Stimulated activated CD8-positive, alpha-beta memory T cell treated with anti-CD3 and anti-CD28 coated beads, Interleukin-12 subunit alpha, Interleukin-12 subunit beta, amount 100 ng/mL, for 24 hours (primary cell): ENCODE results near the gene RGS14.

Source experiments
- DNase-seq: peaks from one replicate; pipeline ENCODE4 v3.0.0-alpha.2; 2020; ENCODE audit errors: extremely low read depth

Gene RGS14

DNA sequence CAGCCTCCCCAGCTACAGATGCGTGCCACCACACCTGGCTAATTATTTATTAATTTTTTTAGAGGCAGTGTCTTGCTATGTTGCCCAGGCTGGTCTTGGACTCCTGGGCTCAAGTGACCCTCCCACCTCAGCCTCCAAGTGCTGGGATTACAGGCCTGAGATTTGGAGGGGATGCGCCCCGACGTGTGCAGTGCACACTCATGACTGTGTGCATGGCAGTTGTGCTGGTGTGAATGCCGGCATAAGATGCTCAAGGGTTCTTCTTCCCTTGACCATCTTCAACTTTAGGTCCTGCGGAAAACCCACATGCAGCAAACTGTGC is 23.0 kb downstream of the RGS14 start:
- no peak for DNase-seq

DNA sequence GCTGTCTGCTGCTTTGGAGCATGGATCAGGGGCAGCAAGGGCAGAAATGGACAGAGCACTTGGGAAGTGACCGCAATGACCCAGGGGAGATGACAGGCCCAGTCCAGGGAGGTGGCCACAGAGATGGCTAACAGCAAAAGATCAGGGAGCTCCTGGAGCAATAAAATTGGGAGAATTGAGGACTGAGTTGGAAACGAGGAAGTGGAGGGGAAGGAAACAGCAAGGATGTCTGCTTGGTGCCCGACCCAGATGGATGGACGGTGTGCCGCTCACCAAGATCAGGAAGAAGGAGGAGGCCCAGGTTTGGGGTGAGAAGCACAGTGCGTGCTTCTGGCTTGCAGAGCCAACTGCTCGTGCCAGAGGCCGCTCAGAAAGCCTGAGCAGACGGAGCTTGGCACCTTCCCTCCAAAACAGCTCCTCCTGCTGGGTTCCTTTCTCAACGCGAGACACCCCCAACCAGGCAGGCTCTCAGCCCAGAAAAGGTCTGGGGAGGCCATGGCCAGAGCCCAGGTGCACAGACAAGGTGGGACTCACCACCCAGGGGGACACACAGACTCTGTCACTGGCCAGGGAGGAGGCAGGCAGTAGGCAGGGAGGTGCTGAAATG is 24.8 kb downstream of the RGS14 start:
- no peak for DNase-seq

DNA sequence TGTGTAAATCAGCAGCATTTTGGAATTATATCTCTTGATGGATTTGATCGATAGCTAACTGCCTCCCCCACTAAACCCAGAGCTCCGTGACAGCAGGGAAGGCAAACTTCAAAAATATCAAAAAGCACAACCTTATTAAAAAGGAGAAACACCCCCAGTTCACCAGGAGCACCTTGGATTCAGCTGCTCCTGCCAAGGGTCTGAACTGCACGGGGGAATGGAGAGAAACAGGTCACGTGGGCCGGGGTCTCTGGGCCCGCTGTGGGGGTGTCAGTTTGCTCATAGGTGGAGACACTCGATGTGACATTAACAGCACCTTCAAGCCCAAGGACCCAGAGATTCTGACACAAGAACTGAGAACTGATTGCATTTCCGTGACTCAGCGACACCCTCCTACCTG is 25.5 kb downstream of the RGS14 start:
- no peak for DNase-seq

DNA sequence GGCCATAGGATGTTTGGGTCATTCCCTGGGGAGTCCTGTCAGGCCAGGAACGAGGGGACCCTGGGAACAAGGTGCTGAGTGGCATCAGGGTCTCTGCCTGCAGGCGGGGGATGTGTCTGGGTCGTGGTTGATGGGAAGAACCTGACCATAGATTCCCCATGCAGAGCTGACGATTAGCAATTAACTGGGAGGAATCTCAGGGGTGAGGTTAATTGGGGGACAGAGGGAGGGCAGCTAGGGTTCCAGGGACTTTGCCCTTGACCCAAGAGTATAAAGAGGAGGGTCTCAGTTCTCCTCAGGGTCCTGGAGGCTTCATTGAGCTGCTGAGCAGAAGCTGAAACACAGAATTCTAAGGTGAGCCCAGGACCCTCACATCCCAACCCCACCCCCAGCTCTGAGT is 26.4 kb downstream of the RGS14 start, which contains the start of gene SLC34A1:
Gene SLC34A1 (plus strand): TSS at position 301 of the 400 bp plus-strand sequence. CDS start 1,308 bp downstream, outside the sequence.
- DNase-seq, result no peak

DNA sequence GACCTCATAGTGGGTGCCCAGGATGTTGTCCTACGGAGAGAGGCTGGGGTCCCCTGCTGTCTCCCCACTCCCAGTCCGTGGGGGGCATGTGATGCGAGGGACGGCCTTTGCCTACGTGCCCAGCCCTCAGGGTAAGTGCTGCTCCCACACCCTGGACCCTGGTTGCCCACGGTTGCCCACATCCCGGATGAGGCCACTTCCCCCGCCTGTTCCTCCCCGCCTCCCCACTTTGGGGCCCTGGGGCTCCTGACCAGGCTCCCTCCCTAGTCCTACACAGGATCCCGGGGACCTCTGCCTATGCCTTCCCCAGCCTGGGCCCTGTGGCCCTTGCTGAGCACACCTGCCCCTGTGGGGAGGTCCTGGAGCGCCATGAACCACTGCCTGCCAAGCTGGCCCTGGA is 28.0 kb downstream of the RGS14 start:
- DNase-seq, result no peak

DNA sequence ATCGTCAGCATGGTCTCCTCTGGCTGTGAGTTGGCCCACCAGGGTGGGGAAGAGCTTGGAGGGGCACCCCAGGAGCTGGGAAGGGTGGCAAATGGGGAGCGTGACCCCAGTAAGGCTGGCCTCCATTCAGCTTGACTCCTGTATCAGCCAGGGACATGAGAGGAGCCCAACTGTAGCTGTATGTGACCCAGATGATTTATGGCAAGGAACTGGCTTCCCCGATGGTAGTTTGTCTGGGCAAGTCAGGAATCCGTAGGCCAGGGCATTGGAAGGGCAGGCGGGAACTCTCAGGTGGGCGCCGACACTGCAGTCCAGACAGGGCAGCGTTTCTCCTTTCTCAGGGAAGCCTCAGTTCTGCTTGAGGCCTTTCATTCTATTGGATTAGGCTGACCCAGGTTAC is 28.8 kb downstream of the RGS14 start:
- no peak for DNase-seq

DNA sequence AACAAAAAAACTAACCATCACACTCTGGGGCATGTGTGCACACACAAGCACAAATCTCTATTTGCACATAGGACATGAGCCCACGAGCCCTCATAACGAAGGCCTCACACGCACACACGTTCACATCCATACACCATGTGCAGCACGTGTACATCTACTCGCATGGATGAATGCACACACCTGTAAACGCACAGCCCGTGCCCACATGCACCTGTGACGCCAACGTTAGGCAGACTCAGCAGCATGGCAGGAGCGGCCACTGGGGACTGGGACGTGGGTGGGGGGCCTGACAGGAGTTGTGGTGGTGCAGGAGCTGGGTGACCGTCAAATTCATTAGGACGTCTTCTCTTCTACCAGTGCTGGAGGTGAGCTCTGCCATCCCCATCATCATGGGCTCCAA is 29.7 kb downstream of the RGS14 start:
- no peak for DNase-seq

DNA sequence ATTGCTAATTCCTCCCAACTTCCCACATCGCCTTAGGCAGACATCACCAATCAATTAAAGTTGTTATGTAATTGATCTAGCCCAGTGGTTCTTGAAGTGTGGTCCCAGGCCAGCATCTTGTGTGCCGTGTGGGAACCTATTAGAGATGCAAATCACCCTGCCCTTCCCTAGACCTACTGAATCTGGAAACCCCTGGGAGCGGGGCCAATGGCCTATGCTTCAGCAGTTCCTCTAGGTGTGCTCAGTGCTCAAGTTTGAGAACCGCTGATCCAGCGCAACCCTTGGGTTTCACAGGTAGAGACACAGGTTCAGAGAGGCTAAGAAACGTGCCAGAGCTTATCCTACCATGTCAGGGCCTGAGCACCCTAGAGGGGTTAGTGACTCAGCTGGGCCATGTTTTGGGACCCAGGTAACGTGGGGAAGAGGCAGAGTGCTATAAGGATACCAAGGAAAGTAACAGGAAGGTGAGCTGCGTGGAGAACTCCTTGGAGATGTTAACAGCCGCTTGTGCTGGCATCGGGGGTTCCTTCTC is 30.9 kb downstream of the RGS14 start:
- DNase-seq, result no peak

DNA sequence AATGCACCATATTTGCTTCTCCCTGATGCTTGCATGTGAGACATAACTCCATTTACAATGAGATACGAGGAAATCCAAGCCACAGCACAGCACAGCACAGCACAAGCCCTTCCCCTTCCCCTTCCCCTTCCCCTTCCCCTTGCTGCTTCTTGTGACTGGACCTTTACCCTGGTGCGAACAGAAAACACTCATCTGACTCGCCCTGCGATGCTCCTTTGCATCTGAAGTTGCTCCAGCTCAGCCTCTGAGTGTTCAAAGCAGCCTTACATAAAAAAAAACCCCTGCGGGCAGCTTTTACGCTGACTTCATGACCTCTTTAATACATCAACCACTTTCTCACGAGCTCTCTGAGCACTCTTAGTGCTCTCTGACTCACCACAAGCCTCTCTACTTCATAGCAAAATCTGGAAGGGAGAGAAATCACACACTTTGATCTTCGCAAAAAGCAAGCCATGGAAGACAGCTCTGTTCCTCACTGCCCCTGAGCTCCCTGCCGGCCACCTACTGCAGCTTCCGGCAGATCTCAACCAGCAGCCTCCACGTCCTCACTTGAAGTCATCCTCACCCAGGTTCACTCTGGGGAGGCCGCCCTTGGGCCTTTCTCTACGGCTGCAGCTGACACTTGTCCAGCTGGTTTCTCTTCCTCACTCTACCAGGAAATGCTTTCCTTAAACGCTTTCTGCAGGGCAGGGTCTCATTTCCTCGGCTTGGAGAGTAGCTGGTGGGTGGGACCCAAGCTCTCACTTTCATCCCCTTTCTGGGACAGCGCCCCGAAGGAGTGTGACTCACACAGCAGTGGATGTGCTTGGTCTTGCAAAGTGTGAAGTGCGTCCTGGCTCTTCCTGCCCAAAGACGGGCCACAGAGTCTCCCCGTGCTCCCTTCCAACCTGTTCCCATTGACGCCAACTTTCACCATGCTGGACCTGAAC is 31.8 kb downstream of the RGS14 start:
- DNase-seq, result no peak

DNA sequence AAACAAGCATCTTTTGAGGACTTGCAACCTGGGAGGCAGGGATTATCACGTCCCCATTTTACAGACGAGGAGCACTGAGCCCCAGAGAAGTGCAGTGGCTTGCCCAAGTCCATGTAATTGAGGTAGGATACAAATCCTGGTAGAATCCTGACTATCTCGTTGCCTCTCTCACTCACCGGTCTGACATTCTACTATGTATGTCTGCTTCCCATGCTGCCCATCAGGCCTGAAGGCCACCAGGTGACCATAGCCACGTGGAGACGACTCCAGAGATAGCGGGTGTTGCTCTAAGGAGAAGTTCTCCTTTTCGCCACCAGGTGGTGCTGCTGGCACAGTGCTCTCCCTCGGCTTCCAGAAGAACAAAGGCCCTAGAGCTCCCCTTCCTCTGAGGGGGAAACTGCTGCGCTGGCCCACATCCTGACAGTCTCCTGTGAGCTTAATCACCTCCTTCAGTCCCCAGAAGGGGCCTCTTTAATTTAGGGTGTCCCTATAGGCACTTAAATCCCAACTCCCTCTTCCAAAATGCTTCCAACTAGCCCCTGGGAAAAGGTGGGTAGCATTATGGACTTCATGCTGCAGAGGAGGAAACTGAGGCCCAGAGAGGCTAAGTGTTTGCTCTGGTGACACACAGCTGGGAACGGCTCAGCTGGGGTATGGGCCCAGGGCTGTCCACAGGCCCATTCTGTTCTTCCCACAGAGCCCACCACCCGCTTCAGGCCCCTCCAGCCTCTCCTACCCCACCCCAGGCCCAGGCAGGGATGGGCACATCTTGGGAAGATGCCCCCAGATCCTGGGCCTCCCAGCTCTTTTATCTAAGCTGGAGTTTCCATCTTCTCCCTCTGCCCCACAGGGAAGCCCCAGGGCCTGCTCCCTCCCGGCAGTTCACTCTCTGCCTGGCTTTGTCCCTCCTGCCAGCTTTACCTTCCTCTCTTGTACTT is 32.9 kb downstream of the RGS14 start:
- peak; percentile 66 for DNase-seq

DNA sequence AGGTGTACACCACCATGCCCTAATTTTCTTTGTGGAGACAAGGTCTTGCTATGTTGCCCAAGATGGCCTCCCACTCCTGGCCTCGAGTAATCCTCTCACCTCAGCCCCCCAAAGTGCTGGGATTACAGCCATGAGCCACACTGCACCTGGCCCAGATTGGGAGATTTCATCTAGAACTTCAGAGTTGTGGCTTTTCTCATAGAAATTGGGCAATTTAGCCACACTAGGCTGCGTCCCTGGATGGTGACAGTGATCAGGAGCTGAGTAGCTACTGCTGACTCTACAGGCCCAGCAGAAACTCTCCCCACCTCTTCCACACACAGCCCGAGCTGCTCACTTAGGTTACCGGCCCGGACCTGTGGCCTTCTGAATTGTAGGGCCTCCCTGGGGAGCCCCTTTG is 35.0 kb downstream of the RGS14 start:
- no peak for DNase-seq

DNA sequence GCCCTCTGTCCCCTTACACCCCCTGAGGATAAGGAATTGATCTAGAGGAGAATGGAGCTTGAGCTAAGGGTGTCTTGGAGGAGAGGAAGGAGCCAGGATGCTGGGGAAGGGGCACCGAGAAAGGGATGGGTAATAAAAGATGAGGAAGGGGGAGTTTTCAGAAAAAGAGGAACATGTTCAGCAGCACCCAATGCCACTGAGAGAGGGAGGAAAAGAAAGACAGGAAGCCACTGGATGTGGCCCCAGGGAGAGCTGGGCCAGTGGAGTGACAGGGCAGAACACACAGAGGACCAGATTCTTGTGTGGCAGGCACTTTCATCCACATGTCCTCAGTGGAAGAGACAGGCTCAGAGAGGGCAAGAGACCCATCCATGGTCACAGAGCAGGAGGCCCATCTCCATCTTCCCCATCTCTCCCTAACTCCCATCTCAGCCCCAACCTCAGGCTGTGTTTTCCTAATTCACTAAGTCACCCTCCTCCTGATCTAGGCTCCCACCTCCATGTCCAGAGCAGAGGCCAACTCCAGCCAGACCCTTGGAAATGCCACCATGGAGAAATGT is 35.6 kb downstream of the RGS14 start:
- DNase-seq, result no peak

DNA sequence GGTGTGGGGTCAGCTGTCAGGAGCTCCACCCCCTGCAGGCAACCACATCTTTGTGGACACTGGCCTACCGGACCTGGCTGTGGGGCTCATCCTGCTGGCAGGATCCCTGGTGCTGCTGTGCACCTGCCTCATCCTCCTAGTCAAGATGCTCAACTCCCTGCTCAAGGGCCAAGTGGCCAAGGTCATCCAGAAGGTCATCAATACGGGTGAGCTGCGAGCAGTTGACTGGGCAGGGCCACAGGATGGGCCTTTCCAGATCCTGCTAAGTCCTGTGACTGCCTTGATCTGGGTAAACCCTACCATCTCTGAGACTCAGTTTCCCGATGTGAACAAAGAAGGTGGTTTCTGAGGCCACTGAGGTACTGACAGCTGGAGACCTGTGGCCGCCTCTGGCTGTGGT is 36.3 kb downstream of the RGS14 start:
- no peak for DNase-seq

DNA sequence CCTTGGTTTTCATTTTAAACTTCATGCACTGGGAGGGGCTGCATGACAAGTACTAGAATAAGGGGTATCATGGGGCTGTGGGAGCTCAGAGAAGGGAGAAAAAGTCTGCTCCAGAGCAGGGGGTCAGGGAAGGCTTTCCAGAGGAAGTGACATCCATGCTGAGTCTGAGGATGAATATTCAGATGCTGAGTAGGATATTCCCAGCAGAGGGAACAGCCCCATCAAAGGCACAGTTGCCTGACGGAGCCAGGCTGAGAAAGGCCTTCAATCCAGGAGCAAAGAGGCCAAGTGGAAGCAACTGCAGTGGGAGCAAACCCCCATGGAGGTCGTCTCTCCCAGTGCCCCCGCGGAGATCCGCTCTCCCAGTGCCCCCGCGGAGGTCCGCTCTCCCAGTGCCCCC is 38.4 kb downstream of the RGS14 start:
- DNase-seq, result no peak

DNA sequence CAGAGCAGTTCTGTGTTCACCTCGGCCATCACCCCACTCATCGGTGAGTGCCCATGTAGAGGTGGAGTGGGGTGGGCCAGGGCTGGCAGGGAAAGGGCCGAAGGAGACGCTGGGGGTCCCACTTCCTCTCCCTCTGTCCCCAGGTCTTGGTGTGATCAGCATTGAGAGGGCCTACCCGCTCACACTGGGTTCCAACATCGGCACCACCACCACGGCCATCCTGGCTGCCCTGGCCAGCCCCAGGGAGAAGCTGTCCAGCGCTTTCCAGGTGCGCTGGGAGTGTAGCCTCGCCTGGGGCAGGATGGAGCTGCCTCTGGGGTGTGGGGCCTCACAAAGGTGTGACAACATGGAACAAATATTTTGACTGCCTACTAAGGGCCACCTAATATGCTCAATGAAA is 39.1 kb downstream of the RGS14 start:
- DNase-seq, result no peak

DNA sequence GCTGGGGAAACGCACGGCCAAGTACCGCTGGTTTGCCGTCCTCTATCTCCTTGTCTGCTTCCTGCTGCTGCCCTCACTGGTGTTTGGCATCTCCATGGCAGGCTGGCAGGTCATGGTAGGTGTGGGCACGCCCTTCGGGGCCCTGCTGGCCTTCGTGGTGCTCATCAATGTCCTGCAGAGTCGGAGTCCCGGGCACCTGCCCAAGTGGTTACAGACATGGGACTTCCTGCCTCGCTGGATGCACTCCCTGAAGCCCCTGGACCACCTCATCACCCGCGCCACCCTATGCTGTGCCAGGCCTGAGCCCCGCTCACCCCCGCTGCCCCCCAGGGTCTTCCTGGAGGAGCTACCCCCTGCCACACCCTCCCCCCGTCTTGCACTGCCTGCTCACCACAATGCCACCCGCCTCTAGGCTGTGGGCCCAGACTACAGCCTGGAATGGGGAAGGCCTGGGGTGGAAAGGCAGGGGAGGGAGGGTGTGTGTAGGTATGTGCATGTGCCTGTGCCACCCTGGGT is 40.2 kb downstream of the RGS14 start:
- DNase-seq, result no peak

DNA sequence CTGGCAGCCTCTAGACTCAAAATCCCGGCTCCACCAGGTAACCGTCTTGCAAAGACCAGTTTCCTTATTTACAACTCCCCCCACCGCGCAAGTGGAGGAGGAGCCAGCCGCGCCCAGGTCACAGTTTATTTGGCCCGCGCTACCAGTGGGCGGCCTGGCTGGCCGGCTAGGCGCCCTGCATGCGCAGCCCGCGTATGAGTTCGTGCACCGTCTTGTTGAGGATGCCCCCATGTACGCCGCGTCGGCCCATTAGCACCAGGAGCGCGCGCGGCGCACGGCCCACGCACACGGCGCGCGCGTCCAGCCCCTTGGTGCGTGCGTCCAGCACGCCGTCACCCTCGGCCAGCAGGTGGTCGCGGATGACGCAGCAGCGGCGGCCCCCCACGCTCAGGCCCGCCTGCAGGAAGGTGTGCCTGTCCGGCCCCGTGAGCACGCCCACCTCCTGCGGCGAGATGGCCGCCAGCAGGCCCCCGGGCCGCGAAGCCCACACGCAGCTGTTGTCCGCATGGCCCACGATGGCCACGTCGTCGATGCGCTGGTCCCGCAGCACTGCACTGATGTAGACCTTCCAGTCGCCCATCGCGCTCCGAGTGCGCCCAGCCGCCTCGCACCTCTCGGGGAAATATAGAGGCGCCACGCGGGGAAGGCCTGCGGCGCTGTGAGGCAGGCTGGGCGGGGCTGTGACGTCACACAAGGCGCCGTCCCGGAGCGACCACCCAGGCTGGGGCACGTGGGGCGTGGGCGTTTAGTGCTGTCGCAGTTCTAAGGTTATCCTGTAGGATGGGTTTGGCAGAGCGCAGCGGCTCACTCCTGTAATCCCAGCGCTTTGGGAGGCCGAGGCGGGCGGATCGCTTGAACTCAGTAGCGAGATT is 42.5 kb downstream of the RGS14 start, which contains the start of gene PFN3:
Gene PFN3 (minus strand): TSS at position 665 of the 872 bp plus-strand sequence. CDS start 85 bp downstream, at position 580.
- no peak for DNase-seq

DNA sequence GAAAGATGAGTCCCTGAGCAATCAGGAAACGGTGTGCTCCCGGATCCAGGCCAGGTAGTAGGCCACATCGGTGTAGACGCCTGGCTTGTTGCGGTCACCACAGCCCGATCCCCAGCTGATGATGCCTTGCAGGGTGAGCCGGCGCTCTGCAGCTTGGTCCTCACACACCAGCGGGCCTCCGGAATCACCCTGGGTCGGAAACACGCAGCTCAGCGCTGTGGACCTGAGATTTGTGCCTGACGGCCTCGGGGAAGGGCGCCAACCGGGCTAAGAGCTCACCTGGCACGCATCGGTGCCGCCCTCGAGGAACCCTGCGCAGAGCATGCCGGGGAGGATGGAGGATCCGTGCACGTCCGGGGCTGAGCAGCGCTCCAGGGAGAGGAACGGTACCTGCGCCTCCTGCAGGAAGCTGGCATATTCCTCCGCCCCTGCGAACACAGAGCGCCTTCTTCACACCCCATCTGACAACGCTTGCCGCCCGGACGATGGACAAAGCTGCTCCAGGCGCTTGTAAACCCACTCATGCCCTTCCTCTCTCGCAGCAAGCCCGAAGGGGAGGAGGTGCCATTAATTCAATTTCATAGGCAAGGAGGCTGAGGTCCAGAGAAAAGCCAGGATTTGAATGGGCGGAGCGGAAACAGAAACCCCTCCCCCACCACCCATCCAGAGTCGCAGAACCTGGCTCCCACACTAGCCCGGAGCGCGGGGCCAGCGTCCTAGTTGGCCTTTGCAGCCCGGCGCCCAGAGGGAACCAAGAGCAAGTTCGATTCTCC is 44.7 kb downstream of the RGS14 start:
- DNase-seq, result no peak

DNA sequence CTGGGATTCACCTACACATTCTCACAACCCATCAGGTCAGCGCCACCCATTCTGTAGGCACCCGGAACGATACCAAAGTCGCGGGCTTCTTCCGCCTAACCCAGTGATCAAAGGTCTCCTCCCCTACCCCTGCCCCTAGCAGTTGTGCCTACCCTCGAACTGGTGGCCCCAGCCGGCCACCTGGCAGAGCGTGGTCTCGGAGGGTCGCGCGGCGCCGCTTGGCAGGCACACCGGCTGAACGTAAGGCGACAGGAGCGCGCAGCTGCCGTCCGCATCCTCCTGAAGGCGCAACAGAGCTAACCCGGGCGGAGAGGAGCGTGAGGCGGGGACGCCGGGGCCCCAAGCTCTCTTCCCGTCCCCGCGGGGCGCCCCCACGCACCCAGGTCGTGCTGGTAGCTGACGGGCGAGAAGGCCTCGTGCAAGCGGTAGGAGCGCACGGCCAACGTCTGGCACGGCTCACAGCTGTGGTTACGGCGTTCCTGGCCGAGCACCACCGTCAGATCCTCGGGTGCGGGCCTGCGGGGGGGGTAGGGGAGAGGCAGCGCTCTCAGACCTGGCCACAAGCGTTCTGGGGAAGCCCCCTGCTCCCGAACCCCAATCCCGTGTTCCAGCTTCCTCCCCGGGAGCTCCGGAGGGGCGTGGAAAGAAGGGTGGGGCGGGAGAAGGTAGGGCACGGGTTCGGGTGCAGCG is 45.5 kb downstream of the RGS14 start:
- DNase-seq, result no peak
